T-helper 1 cell (primary cell): Measurements from ENCODE around the gene GRAPL.
"Not testable (repeated sequence)": the region's sequence is repeated elsewhere in the genome, so short reads cannot be mapped to it uniquely, and the experiment has no call there.

ENCODE experiments used
- DNase-seq, 5 donors: peaks; one replicate each; pipeline ENCODE4 v3.0.0-alpha.2; 2012 to 2020
- total RNA-seq, 4 donors: gene quantifications; one replicate each; lab custom pipeline; 2026; lab: John Stamatoyannopoulos, UW

Gene GRAPL
- 0 to 0.47 (median 0.12) reads per million in 4 donors for total RNA-seq

- not testable (repeated sequence) for DNase-seq
These were observed at the start of gene GRAPL for GRCh38 chr17:19127148-19127980. TSS of gene GRAPL (plus strand) at chr17:19127589. CDS start at chr17:19127620, 31 bp downstream.

GRCh38 chr17:19088804-19089685 lies 38.3 kb upstream of the GRAPL start:
- not testable (repeated sequence) for DNase-seq

- DNase-seq = not testable (repeated sequence)
These were observed 37.2 kb upstream of the GRAPL start for GRCh38 chr17:19090058-19090772.

GRCh38 chr17:19092737-19093683 lies 34.4 kb upstream of the GRAPL start:
- DNase-seq = not testable (repeated sequence)

- DNase-seq = not testable (repeated sequence)
These were observed 33.5 kb upstream of the GRAPL start for GRCh38 chr17:19093684-19094438.

- not testable (repeated sequence) for DNase-seq
These were observed 18.9 kb upstream of the GRAPL start for GRCh38 chr17:19108517-19108916.

GRCh38 chr17:19110189-19111097 lies 16.9 kb upstream of the GRAPL start:
- not testable (repeated sequence) for DNase-seq

- peak; percentile 15 to 61 (median 41) for DNase-seq
These were observed 16.2 kb upstream of the GRAPL start for GRCh38 chr17:19111111-19111711.

- DNase-seq = peak in 3 of 5 donors; percentile 12 to 53 (median 47)
These were observed 15.5 kb upstream of the GRAPL start for GRCh38 chr17:19111801-19112458.

- peak in 1 of 5 donors; percentile 40 for DNase-seq
These were observed 14.9 kb upstream of the GRAPL start for GRCh38 chr17:19112459-19112826.

- DNase-seq = not testable (repeated sequence)
These were observed 8.7 kb upstream of the GRAPL start for GRCh38 chr17:19118695-19119094.

- not testable (repeated sequence) for DNase-seq
These were observed 2.1 kb upstream of the GRAPL start for GRCh38 chr17:19125289-19125688.

GRCh38 chr17:19129500-19129899 lies 2.1 kb downstream of the GRAPL start:
- not testable (repeated sequence) for DNase-seq

- not testable (repeated sequence) for DNase-seq
These were observed 3.7 kb downstream of the GRAPL start for GRCh38 chr17:19131108-19131507.

- not testable (repeated sequence) for DNase-seq
These were observed 4.4 kb downstream of the GRAPL start for GRCh38 chr17:19131772-19132171.

- DNase-seq = not testable (repeated sequence)
These were observed 6.4 kb downstream of the GRAPL start for GRCh38 chr17:19133793-19134192.

GRCh38 chr17:19135391-19135790 lies 8.0 kb downstream of the GRAPL start:
- DNase-seq = not testable (repeated sequence)

GRCh38 chr17:19136138-19136537 lies 8.7 kb downstream of the GRAPL start:
- DNase-seq = not testable (repeated sequence)
